Breast epithelium (tissue), 3 donors: Measurements from ENCODE around the gene UGT1A8.
"Not testable (repeated sequence)": the region's sequence is repeated elsewhere in the genome, so short reads cannot be mapped to it uniquely, and the experiment has no call there.

Experiments used
- CTCF ChIP-seq, 3 donors: fragments of 450-650 bp; IDR thresholded peaks; one replicate each; pipeline ENCODE4 v1.5.1; 2016 to 2017; ENCODE audit warnings: antibody characterized with exemption in 3 of 3, mild to moderate bottlenecking in 3 of 3, moderate library complexity in 3 of 3
- POLR2A ChIP-seq: fragments of 450-650 bp; IDR thresholded peaks from one replicate; pipeline ENCODE4 v1.6.1; 2016; ENCODE audit warnings: antibody characterized with exemption, mild to moderate bottlenecking, moderate library complexity

GRCh38 chr2:233736868-233737653 lies 119.6 kb downstream of the UGT1A8 start:
- TF ChIP-seq CTCF (IDR thresholded peaks at IDR 0.05); POLR2A: not testable (repeated sequence)
